OCI-LY3 (cell line): ENCODE results near the gene CHN1.

ENCODE experiments used
- CTCF ChIP-seq: fragments of 200-600, 300-600 bp; sonication (generic); IDR thresholded peaks from 2 replicates; pipeline ENCODE4 v1.5.1; 2014; ENCODE audit warnings: antibody characterized with exemption, low read length, low read depth
- EZH2phosphoT487 ChIP-seq: fragments of 200-600 bp; shearing (Covaris generic); IDR thresholded peaks from 2 replicates; pipeline ENCODE4 v1.6.1; 2018; ENCODE audit warnings: antibody characterized with exemption, mixed run types, low read depth

- TF ChIP-seq CTCF = peak; percentile 65
- no peak for TF ChIP-seq EZH2phosphoT487
Measured at GRCh38 chr2:174776223-174776622, 229.0 kb downstream of the CHN1 start.
